ENCODE results near the gene MT2A.

DNA sequence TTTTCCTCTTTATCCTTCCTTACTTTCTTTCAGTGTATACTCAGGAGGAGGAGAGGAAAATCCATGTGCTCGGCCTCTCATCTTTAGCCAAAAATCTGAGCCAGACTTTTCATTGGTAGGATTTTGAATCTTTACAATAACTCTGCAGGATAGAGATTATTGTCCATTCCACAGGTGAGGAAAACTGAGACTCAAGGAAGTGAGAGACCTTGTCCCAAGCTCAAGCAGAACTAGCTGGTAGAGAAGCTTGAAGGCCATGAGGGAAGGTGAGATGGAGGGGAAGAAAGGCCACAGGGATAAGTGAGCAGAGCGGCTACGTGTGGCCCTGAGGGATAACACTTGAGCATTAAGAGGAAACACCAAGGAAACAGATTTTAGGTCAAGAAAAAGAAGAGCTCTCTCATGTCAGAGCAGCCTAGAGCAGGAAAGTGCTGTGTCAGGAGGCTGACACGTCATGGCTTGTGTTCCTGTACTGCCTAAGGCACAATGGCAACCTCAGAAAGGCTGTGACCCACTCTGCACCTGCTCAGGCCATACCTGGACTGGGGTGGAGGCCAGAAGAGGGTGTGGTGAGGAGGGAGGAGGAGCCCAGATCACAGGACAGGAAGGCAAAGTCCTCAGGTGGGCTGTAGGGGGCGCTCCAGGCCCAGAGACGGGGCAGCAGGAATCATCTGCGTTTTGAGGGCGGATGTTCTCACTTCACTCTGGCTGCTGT lies 31.6 kb upstream of the MT2A start:
- TF ChIP-seq, protein P1, sequence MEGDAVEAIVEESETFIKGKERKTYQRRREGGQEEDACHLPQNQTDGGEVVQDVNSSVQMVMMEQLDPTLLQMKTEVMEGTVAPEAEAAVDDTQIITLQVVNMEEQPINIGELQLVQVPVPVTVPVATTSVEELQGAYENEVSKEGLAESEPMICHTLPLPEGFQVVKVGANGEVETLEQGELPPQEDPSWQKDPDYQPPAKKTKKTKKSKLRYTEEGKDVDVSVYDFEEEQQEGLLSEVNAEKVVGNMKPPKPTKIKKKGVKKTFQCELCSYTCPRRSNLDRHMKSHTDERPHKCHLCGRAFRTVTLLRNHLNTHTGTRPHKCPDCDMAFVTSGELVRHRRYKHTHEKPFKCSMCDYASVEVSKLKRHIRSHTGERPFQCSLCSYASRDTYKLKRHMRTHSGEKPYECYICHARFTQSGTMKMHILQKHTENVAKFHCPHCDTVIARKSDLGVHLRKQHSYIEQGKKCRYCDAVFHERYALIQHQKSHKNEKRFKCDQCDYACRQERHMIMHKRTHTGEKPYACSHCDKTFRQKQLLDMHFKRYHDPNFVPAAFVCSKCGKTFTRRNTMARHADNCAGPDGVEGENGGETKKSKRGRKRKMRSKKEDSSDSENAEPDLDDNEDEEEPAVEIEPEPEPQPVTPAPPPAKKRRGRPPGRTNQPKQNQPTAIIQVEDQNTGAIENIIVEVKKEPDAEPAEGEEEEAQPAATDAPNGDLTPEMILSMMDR (IDR thresholded peaks at IDR 0.05) = peak; percentile 72
- TF ChIP-seq EZH2 (IDR thresholded peaks at IDR 0.05; ENCODE audit: borderline replicate concordance, insufficient read depth, low read depth, low read length, poor library complexity, severe bottlenecking) = no peak
